ENCODE measurements around the gene ETS1. TPM values are rescaled to one million over a fixed set of nuclear protein-coding genes. Genes with fewer than 3 reads are reported as not detected.

Gene ETS1
- total RNA-seq, 2 donors from 2014 or later = 34.3 to 36.4 TPM

GRCh38 chr11:128518493-128519207 lies 68.7 kb downstream of the ETS1 start:
- Mint-ChIP-seq H3K27me3 (ENCODE audit: insufficient read depth) (peaks cover 4% of the 10 kb centered on the region), H3K9me3 (no peaks in the 10 kb centered on the region), H3K36me3 (ENCODE audit: low read depth) (peaks cover 1% of the 10 kb centered on the region), H3K4me3 (no peak overlapping the region), H3K4me1 (peaks cover 53% of the 10 kb centered on the region), H3K27ac (no peak overlapping the region)
- DNase-seq = no peak
- Histone ChIP-seq H3K9ac (ENCODE audit: extremely low read depth, low read length, poor library complexity, severe bottlenecking) (no peak overlapping the region), H3K4me1 (ENCODE audit: control insufficient read depth, insufficient read depth, low read length) (peaks cover 25% of the 10 kb centered on the region), H3K4me3 (ENCODE audit: low read length) (peak overlapping the region; percentile 62), H3K27ac (ENCODE audit: low read depth, low read length) (no peak overlapping the region), H3K27me3 (ENCODE audit: control insufficient read depth, insufficient read depth, low read length, poor library complexity, severe bottlenecking) (peaks cover 6% of the 10 kb centered on the region), H3K9me3 (ENCODE audit: control insufficient read depth, low read length) (no peaks in the 10 kb centered on the region), H3K36me3 (ENCODE audit: control insufficient read depth, insufficient read depth, low read length) (no peaks in the 10 kb centered on the region)
- TF ChIP-seq CTCF (conservative IDR thresholded peaks at IDR 0.05) = no peak
- 88 to 94% methylated on average over 4 to 7 of the region's 7 CpGs for WGBS, 2 experiments (ENCODE audit: insufficient coverage in 1 of 2, insufficient read length in 1 of 2)

GRCh38 chr11:128517451-128518230 lies 69.7 kb downstream of the ETS1 start:
- H3K27ac ChIP-seq (ENCODE audit: low read depth, low read length) = no peak overlapping the region
- Mint-ChIP-seq H3K27me3 (ENCODE audit: insufficient read depth) (peaks cover 4% of the 10 kb centered on the region), H3K4me1 (peaks cover 45% of the 10 kb centered on the region), H3K9me3 (no peaks in the 10 kb centered on the region), H3K27ac (no peak overlapping the region), H3K4me3 (no peak overlapping the region), H3K36me3 (ENCODE audit: low read depth) (peaks cover 10% of the 10 kb centered on the region)
- TF ChIP-seq CTCF (conservative IDR thresholded peaks at IDR 0.05) = no peak
- H3K9ac ChIP-seq (ENCODE audit: extremely low read depth, low read length, poor library complexity, severe bottlenecking) = no peak overlapping the region
- no peak overlapping the region for H3K4me3 ChIP-seq (ENCODE audit: low read length)
- no peaks in the 10 kb centered on the region for H3K9me3 ChIP-seq (ENCODE audit: control insufficient read depth, low read length)
- no peaks in the 10 kb centered on the region for H3K27me3 ChIP-seq (ENCODE audit: control insufficient read depth, insufficient read depth, low read length, poor library complexity, severe bottlenecking)
- no peak for DNase-seq
- peaks cover 9% of the 10 kb centered on the region for H3K36me3 ChIP-seq (ENCODE audit: control insufficient read depth, insufficient read depth, low read length)
- peaks cover 15% of the 10 kb centered on the region for H3K4me1 ChIP-seq (ENCODE audit: control insufficient read depth, insufficient read depth, low read length)
- 86 to 91% methylated on average over 1 to 5 of the region's 5 CpGs for WGBS, 2 experiments (ENCODE audit: insufficient coverage in 1 of 2, insufficient read length in 1 of 2)

GRCh38 chr11:128516886-128517285 lies 70.5 kb downstream of the ETS1 start:
- Mint-ChIP-seq H3K9me3 (no peaks in the 10 kb centered on the region), H3K4me3 (no peak overlapping the region), H3K36me3 (ENCODE audit: low read depth) (peaks cover 11% of the 10 kb centered on the region), H3K27ac (no peak overlapping the region), H3K4me1 (peaks cover 44% of the 10 kb centered on the region), H3K27me3 (ENCODE audit: insufficient read depth) (peaks cover 4% of the 10 kb centered on the region)
- peaks cover 13% of the 10 kb centered on the region for H3K4me1 ChIP-seq (ENCODE audit: control insufficient read depth, insufficient read depth, low read length)
- no peak for DNase-seq
- H3K27ac ChIP-seq (ENCODE audit: low read depth, low read length) = no peak overlapping the region
- WGBS, 2 experiments (ENCODE audit: insufficient coverage in 1 of 2, insufficient read length in 1 of 2) = 92 to 100% methylated on average over 3 to 4 of the region's 4 CpGs
- no peak overlapping the region for H3K4me3 ChIP-seq (ENCODE audit: low read length)
- H3K27me3 ChIP-seq (ENCODE audit: control insufficient read depth, insufficient read depth, low read length, poor library complexity, severe bottlenecking) = no peaks in the 10 kb centered on the region
- no peak for TF ChIP-seq CTCF (conservative IDR thresholded peaks at IDR 0.05)
- peaks cover 10% of the 10 kb centered on the region for H3K36me3 ChIP-seq (ENCODE audit: control insufficient read depth, insufficient read depth, low read length)
- no peaks in the 10 kb centered on the region for H3K9me3 ChIP-seq (ENCODE audit: control insufficient read depth, low read length)
- no peak overlapping the region for H3K9ac ChIP-seq (ENCODE audit: extremely low read depth, low read length, poor library complexity, severe bottlenecking)
